Measurements from ENCODE around the gene FNDC7.
"Not testable (repeated sequence)": the region's sequence is repeated elsewhere in the genome, so short reads cannot be mapped to it uniquely, and the experiment has no call there.

The FNDC7 gene

DNA sequence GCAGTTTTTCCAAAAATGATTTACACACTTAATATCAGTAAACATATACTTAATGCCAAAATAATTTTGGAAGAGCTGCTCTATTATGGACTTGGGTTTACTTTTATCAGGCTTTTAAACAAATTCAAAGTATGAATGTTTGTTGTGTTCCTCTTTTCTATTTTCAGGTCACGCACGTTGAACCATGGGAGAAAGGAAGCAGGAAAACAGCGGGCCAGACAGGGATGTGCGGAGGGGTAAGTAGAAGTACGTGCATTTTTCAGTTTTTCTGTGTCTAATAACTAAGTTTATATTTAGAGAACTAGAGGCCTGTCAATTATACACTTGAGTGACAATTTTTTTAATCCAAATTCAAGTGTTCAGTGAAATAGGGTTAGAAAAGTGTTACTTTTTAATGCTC lies 17.2 kb upstream of the FNDC7 start:
- DNase-seq (ENCODE audit: low spot score): no peak

- no peak for DNase-seq (ENCODE audit: low spot score)
These were observed 13.1 kb upstream of the FNDC7 start for GRCh38 chr1:108699375-108700332.

- no peak for DNase-seq (ENCODE audit: low spot score)
These were observed 11.4 kb upstream of the FNDC7 start for GRCh38 chr1:108701176-108701849.

- DNase-seq (ENCODE audit: low spot score): not testable (repeated sequence)
These were observed 10.6 kb upstream of the FNDC7 start for GRCh38 chr1:108702109-108702508.

- DNase-seq (ENCODE audit: low spot score): no peak
These were observed 8.8 kb upstream of the FNDC7 start for GRCh38 chr1:108703939-108704338.

DNA sequence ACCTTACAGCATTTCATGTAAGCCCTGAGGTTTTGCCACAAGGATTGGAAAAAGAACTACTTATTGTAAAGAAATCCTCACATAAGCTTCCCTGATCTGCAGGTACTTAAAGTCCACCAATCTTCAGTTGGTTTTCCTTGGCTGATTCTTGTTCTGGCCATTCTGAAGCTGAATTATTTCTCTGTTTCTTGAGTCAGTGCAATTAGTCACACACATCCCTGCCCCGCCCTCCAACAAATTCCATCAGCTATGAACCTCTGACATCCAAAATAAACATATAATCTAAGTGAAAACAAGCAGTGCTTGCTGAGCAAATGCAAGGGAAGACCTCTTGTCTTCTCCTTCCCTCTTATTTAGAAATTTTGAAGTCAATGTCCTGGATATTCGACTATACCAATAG lies 8.2 kb upstream of the FNDC7 start:
- peak; percentile 51 for DNase-seq (ENCODE audit: low spot score)

DNA sequence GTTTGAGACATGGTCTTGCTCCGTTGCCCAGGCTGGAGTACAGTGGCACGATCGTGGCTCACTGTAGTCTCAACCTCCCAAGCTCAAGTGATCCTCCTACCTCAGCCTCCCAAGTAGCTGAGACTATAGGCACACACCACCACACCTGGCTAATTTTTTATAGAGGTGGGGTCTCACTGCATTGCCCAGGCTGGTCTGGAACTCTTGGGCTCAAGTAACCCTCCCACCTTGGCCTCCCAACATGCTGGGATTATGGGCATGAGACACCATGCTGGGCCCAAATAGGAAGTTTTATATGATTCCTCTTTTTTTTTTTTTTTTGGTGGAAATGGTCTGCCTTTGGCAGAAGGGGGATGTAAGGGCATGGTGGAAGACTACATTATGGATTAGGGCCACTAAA lies 6.1 kb upstream of the FNDC7 start:
- DNase-seq (ENCODE audit: low spot score): no peak

DNA sequence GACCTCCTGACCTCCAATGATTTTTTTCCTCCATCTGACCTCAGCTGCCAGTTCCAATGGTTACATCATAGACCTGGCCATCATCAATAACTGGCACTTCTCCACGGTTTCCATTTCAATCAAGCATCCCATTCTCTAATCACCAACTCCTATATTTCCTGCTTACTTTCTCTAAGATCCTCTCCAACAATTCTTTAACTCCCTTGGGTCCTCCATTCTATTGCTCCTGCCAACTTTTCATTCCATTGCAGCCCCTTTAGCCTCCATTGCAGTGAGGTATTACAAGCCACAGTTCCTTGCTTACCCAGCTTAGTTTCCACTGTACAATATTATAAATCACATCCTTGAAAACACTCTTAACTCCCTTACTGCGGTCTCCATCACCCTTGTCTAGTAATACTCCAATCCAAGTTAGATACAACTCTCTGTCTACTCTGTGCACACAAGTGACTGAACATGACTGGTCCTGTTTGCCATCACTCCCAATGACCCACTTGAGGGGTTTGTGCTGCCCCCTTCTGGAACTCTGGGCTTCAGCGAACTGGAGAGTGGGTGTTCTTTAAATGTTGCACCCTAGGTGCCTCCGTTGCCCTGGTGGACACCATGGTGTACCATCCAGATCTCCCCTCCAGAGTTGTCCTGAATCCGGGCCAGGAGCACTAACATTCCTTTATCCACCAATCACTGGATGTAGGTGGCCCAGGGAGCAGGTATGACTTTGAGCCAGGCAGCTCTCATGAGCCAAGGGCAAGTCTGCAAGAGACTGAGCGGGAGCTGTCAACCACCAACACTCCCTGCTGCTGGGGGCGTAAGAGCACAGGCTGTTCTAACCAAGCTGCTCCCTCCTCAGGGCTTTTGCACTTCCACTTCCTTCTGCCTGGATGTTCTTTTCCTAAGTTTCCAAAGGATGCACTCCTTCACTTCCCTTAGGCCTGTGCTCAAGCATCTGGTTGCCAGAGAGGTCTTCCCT lies 3.7 kb upstream of the FNDC7 start:
- DNase-seq (ENCODE audit: low spot score): no peak

DNA sequence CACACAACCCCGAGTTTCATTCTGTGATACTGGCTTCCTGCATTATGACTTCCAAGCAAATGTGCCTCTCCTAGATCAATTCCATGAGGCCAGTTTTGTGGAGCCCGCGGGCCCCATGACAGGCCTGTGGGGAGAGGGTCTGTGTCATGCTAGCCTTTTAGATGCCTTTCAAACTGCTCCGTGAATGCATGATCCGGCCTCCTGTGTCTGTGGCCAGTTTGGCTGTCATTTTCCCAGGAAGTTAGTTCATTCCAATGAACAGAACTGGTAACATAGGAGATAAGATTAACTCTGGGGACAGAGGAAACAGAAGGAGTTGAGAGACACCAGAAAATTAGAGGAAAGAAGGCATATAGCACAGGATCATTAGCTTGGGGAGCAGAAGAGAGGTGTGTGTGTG lies 3.2 kb downstream of the FNDC7 start:
- no peak for DNase-seq (ENCODE audit: low spot score)

DNA sequence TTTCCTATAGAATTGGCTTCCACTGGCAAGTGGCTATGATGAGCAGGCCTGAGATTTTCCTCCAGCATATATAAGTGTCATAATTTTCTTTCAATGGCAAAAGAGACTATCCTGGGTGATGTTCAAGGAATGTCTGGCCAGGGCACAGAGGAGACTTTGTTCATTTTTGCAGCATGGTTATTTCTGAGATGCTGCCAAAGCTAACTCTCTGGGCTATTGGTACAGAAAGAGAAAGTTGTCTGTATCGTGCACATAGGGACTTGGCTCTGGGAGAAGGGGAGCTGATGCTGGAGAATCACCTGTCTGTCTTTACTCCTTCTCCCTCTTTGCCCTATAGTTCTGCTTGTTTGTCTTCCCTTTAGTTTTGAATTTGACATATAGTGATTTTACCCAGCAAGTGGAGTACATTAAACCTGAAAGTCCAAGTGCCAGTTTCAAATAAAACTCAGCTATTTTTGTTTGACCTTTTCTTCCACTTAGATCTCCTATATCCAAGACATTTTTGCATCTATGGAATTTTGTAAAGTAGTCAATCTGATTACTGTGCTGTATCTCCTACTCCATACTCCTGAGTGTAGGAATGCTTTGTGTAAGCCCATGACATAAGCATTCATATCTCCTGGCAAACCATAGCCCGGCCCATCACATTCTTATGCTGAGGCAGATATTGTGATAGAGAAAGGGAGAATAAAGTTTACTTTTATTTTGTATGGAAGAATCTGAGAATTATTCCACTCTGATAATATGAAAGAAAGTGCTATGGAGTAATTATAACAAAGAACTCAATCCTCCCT lies 3.9 kb downstream of the FNDC7 start:
- no peak for DNase-seq (ENCODE audit: low spot score)

- no peak for DNase-seq (ENCODE audit: low spot score)
These were observed 5.1 kb downstream of the FNDC7 start for GRCh38 chr1:108717774-108718316.

GRCh38 chr1:108718927-108719655 lies 6.4 kb downstream of the FNDC7 start:
- no peak for DNase-seq (ENCODE audit: low spot score)

DNA sequence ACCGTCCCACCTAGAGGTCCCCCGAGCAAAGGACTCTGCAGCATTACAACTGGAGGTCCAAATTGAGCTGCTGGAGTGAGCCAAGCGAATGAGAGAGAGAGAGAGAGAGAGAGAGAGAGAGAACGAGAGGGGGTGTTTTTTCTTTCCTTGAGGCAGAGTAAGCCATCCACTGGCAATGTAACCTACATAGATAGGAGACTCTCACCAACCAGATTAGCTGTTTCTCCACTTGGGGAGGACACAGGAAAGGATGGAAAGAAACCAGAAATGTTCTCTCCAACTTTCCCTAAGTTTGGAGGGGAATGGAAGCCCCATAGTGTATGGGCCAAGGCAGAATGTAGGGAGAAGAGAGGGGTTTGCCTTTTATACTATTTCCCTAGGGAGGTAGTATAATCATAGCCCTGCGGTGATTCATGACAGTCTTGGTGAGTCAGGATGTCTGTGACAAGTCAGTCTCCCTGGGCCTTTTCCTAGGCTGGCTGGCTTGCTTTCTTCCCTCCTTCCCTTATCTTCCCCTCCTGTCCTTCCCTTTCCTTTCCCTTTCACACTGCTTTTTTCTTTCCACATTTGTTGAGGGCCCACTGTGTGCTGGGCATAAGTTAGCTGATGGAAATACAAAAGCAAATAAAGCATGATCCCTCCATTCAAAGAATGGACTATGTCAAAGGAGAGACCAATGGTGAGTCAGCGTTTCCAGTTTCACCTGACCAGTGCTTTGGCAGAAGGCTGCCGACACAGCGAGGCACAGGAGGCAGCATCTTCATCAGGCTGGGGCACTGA lies 7.1 kb downstream of the FNDC7 start:
- peak; percentile 35 for DNase-seq (ENCODE audit: low spot score)

GRCh38 chr1:108722292-108722691 lies 9.6 kb downstream of the FNDC7 start:
- no peak for DNase-seq (ENCODE audit: low spot score)

DNA sequence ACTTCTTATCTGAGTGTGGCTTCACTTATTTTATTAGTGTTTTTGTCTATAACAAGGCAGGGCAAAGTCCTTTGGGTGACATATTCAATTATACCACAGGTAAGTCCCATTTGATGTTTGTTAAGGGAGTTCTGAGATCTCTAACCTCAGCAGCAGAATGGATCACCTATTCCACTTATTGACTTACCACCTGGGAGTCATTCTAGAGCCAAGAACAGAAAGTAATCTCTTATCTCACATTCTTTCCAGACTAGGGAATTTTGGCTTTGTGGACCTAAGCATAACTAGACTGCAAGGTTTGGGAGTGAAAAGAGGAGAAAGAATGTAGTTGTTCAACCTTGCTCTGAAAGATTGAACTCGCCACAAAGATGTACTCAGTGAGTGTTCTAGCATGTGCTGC lies 13.2 kb downstream of the FNDC7 start:
- DNase-seq (ENCODE audit: low spot score): no peak

DNA sequence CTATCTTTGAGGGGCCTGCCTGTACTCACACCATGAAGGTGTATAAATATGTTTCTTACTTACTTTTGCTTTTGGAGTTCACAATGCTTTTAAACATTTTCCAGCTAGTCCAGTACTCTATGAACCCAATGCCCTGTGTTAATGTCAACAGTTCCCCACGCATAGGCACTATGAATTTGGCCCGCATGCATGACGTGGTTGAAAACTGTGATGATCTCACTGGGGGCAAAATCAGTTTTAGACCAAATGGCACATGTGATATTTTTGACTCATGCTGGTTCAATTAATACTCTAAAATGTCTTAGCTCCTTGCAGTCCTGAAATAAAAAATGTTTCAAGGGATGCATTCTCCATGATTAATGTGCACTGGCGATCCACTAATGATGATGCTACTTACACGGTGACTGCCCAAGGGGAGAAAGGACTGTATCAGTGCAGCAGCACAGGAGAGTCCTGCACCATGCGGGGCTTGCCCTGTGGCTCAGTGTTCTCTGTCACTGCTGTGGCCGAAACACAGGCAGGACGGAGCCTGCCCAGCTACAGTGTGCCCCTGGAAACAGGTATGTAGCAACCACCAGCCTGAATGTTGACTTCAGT lies 15.7 kb downstream of the FNDC7 start:
- no peak for DNase-seq (ENCODE audit: low spot score)

- DNase-seq (ENCODE audit: low spot score): no peak
These were observed 16.8 kb downstream of the FNDC7 start for GRCh38 chr1:108729481-108729880.

GRCh38 chr1:108732398-108732797 lies 19.7 kb downstream of the FNDC7 start:
- DNase-seq (ENCODE audit: low spot score): no peak

Data from LoVo (cell line).